Esophagus muscularis mucosa (tissue), 4 donors: ENCODE results near the gene CNTRL.

Experiments used
- CTCF ChIP-seq, 3 experiments: fragments of 200-600 bp in 2 of 3; fragments of 450-650 bp in 1 of 3; sonication (generic) in 2 of 3; IDR thresholded peaks; one replicate each; pipeline ENCODE4 v1.5.1; 2017 to 2019; ENCODE audit warnings: antibody characterized with exemption in 3 of 3, mild to moderate bottlenecking in 2 of 3, moderate library complexity in 1 of 3
- EP300 ChIP-seq: sonication (generic); formaldehyde crosslinking; IDR thresholded peaks from one replicate; pipeline ENCODE4 v1.6.1; 2017; ENCODE audit warnings: antibody characterized with exemption
- POLR2A ChIP-seq: fragments of 450-650 bp; IDR thresholded peaks from one replicate; pipeline ENCODE4 v1.6.1; 2017; ENCODE audit warnings: antibody characterized with exemption, moderate library complexity, mild to moderate bottlenecking, low read depth

- TF ChIP-seq CTCF (IDR thresholded peaks at IDR 0.05) (no peak), POLR2A (no peak), EP300 (no peak)
Observed at GRCh38 chr9:121138561-121138960, 63.8 kb downstream of the CNTRL start.
